Raji (cell line): ENCODE data around the gene HLA-F.

Source experiments
- POLR2A ChIP-seq: IDR thresholded peaks from 2 replicates; pipeline ENCODE4 v1.6.1; 2011; ENCODE audit warnings: low read depth, low read length, control low read depth; ENCODE audit not compliant: insufficient read depth

Gene HLA-F

GRCh38 chr6:29760328-29760727 is 37.1 kb downstream of the HLA-F start:
- TF ChIP-seq POLR2A, result no peak

GRCh38 chr6:29762051-29762450 is 38.8 kb downstream of the HLA-F start:
- TF ChIP-seq POLR2A, result no peak

- TF ChIP-seq POLR2A, result no peak
Observed at GRCh38 chr6:29762781-29763214, 39.6 kb downstream of the HLA-F start.

- no peak for TF ChIP-seq POLR2A
Observed at GRCh38 chr6:29763491-29764289, 40.5 kb downstream of the HLA-F start.

- no peak for TF ChIP-seq POLR2A
Observed at GRCh38 chr6:29764422-29765196, 41.4 kb downstream of the HLA-F start.

- no peak for TF ChIP-seq POLR2A
Observed at GRCh38 chr6:29769336-29769735, 46.1 kb downstream of the HLA-F start.

- TF ChIP-seq POLR2A, result no peak
Observed at GRCh38 chr6:29770306-29770705, 47.1 kb downstream of the HLA-F start.

GRCh38 chr6:29776684-29777083 is 53.5 kb downstream of the HLA-F start:
- TF ChIP-seq POLR2A, result no peak
